HG03442 (cell line): ENCODE measurements around the gene PNMA1.
"Not testable (repeated sequence)": the region's sequence is repeated elsewhere in the genome, so short reads cannot be mapped to it uniquely, and the experiment has no call there.

Experiments used
- ATAC-seq: cut with Tn5 transposase; IDR thresholded peaks from one replicate; pipeline ENCODE4 v1.9.1; 2021; ENCODE audit warnings: mild to moderate bottlenecking, moderate library complexity; ENCODE audit not compliant: unreplicated experiment

The PNMA1 gene

GRCh38 chr14:73718418-73719251 is 4.5 kb upstream of the PNMA1 start:
- no peak for ATAC-seq

DNA sequence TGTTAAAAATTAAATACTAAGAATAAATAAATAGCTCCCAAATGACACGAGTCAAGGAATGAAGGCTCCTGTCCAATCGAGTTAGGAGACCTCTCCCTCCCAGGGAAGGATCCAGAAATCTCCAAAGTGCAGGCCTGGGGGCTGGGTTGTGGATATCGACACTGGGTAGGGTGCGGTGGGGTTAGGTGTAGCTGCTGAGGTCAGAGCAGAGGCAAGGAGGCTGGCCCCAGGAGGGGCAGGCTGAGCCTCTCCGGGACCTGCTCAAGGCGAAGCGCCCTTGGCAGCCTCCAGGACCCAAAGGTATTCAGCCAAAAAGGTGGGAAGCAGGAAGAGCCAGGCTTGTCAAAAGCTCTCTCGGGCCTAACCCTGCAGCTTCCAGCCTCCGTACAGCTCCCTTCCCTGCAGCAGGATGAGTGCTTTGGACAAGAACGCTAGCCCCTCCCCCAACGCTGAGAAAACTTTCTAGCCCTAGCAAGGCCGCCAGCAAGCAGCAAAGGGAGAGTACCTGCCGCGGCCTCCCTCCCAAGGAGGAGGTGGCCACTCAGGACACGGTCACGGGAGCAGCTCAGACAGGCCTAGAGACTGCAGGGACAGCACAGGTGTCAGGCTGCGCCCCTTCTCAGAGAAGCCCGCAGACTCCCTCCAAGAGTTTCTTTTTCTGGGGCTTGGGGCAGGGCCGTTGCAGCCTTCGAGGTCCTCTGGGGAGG is 3.7 kb upstream of the PNMA1 start:
- no peak for ATAC-seq

DNA sequence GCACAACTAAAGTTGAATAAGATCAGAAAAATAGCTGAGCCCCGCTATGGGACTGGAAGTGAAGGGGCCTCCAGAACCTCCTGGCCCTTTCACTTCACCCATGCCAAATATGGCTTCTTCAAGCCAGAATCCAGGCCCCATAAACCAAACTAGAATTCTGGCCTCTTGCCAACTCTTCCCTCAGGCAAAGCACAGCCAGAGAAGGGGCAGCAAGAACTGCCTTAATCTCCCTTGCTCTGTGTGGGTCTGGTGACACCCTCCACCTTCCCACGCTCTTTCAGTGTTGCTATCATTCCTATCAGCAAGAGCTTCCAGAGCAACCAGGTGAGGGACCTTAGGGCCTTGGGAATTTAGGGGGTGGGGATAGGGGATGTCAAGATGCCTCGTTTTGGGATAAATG is 3.1 kb upstream of the PNMA1 start:
- no peak for ATAC-seq

GRCh38 chr14:73715707-73716106 is 1.5 kb upstream of the PNMA1 start:
- no peak for ATAC-seq

GRCh38 chr14:73714656-73715081 is 485 bp upstream of the PNMA1 start:
- peak; percentile 6 for ATAC-seq

- ATAC-seq, result no peak
Measured at GRCh38 chr14:73713206-73713802, 880 bp downstream of the PNMA1 start.

DNA sequence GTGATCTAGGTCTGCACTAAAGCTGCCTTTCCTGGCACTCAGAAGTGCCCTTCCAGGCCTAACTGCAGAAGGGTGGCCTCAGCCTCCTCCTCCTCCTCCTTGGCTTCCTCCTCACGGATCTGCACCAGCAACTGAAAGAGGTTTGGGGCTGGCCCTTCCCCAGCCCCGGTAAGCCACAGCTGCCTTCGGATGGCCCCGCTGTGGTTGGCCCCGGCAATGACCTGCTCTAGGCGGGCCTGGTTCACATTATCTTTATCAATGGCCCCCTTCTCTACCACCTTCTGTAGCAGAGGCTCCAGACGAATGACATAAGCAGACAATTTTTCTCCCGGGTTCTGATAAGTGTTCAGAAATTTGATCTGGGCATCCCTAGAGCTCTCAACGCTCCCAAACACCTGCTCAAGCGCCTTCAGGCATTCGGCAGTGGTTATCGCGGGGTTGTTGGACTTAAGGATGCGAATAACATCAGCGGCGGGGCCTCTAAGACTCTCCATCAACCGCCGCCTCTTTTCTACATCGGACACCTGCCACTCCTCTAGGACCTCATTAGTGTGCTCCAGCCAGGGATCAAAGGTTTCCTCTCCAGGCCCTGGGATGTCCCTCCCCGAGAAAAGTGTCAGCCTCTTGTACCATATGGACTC is 1.5 kb downstream of the PNMA1 start:
- no peak for ATAC-seq

GRCh38 chr14:73712071-73712506 is 2.1 kb downstream of the PNMA1 start:
- ATAC-seq, result no peak

DNA sequence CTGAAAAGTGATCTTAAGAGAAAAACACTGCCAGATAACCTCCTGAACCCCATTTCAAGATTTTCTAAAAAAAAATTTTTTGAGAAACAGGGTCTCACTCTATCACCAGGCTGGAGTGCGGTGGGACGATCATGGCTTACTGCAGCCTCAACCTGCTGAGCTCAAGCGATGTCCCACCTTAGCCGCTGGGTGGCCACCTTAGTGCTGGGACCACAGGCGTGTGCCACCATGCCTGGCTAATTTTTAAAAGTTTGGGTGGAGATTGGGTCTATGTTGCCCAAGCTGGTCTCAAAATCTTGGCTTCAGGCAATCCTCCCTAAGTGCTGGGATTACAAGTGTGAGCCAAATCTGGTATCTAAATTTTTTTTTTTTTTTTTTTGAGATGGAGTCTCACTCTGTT is 3.4 kb downstream of the PNMA1 start:
- no peak for ATAC-seq

DNA sequence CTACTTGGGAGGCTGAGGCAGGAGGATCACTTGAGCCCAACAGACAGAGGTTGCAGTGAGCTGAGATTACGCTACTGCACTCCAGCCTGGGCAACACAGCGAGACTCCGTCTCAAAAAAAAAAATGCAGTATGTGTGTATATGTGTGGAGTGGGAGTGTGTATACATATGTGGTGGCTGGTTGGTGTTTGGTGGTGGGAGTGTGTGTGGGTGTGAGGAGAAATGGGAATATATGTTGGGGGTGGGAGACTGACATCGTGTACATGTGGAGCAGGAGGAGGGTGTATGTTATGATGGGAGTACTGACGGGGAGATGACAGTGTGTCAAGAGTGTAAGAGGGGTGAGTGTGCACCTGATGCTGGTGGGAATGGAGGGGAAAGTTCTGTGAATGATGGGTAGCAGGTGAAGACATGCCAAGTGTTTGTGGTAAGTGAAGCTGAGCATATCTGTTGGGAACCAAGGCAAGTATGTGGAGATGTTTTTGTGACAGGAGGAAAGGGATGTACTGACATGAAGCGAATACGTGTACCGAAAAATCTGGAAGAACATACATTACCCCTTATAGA is 4.2 kb downstream of the PNMA1 start:
- ATAC-seq, result no peak

DNA sequence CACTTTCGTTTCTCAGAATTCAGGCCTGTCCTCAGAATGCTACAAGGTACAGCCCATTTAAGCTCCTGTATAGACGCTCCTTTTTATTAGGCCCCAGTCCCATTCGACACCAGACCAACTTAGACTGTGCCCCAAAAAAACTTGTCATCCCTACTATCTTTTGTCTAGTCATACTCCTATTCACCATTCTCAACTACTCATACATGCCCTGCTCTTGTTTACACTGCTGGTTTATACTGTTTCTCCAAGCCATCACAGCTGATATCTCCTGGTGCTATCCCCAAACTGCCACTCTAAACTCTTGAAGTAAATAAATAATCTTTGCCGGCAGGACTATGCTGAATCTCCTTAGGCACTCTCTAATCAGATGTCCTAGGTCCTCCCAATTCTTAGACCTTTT is 6.1 kb downstream of the PNMA1 start:
- not testable (repeated sequence) for ATAC-seq

GRCh38 chr14:73700325-73700724 is 13.9 kb downstream of the PNMA1 start:
- ATAC-seq, result no peak

DNA sequence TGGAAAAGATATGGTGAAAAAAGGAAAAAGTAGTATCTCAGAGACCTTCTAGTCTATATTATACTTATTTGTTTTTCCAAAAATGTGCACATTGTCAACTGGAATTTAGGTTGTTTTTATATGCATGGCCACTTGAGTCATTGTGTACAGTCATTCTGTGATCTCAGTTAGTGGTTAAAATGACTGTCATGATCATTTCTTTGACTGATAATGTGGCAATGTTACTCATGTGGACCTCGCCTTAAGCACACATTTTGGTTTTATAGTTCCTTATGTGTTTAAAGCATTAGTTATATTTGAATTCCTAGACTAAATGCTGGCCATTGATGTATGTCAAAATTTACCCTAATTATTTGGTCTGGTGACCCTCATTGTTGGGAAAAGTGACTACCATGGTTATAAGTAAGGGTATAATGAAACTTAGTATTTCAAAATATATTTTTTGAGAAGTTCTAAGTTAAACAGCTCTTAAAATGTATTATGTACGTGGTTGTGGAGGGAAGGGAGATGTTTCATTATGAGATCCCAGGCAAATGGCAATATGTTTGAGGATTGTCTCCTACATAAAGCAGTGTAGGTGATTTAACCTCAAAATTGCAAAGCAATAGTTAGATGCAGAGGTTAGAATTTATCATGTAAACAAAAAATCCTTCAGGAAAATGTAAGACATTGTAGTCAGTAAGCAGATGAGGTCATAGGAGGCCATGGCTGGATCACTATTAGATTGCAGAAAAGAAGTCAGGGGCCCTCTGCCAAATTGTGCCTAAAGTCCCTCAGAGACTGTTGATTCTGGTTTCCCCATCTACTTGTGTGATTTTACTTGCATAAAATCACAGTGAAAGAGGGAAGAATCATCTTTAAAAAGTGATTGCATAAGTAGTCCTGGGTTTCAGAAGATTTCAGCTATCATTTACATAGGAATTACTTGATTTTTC is 17.5 kb downstream of the PNMA1 start:
- ATAC-seq, result peak; percentile 78

- ATAC-seq, result peak; percentile 55
Measured at GRCh38 chr14:73695997-73696396, 18.2 kb downstream of the PNMA1 start.

DNA sequence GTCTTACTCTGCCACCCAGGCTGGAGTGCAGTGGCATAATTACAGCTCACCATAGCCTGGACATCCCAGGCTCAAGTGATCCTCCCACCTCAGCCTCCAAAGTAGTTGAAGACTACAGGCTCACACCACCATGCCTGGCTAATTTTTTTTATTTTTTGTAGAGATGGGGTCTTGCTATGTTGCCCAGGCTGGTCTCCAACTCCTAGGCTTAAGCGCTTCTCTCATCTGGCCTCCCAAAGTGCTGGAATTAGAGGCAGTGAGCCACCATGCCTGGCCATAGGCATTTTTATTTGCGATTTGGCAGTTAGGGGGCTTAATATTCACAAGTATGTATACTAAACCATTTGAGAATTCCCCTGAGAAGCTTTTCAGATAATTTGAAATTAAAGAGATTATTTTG is 19.1 kb downstream of the PNMA1 start:
- no peak for ATAC-seq

- no peak for ATAC-seq
Measured at GRCh38 chr14:73694083-73694482, 20.1 kb downstream of the PNMA1 start.

DNA sequence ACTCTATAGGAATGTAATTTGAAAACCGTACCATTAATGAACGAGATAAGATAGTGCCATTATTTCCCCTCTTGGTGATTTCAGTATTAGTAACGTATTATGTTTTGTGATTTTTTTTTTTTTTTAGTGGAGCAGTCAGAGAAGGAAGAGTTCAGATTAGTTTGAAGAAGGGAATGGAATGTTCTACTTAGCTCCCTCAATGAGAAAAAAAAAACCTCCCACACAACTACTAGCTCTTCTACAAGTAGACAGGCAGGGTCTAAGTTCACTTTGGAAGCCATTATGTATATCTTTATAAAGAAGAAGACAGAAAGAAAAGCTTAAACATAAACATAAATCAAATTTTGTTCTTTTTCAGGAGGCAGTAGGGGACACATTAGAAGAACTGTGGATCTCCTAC is 27.3 kb downstream of the PNMA1 start:
- no peak for ATAC-seq

GRCh38 chr14:73685328-73685727 is 28.9 kb downstream of the PNMA1 start:
- ATAC-seq, result no peak

DNA sequence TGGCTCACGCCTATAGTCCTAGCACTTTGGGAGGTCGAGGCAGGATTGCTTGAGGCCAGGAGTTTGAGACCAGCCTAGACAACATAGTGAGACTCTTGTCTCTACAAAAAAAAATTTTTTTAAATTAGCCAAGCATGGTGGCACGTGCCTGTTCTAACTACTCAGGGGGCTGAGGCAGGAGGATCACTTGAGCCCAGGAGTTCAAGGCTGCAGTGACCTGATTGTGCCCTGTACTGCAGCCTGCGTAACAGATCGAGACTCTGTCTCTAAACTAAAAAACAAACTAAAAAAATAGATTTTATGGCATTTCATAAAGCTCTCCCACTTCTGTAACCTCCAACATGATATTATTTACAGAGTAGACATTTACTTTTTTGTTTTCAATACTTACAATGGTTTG is 29.6 kb downstream of the PNMA1 start:
- no peak for ATAC-seq

DNA sequence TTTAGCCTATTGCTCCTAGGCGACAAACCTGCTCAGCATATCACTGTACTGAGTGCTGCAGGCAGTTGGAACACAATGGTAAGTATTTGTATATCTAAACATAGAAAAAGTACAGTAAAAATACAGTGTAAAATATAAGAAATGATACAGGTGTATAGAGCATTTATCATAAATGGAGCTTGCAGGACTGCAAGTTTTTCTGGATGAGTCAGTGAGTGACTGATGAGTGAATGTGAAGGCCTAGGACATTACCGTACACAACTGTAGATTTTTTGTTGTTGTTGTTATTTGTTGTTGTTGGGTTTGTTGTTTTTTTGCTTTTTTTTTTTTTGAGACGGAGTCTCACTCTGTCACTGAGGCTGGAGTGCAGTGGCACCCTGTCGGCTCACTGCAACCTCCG is 33.4 kb downstream of the PNMA1 start:
- ATAC-seq, result no peak
